ENCODE data around the gene TMEM213. TPM values are rescaled to one million over a fixed set of nuclear protein-coding genes. Genes with fewer than 3 reads are reported as not detected.

The TMEM213 gene
- total RNA-seq, 1 experiment from 2014 or later = not detected

DNA sequence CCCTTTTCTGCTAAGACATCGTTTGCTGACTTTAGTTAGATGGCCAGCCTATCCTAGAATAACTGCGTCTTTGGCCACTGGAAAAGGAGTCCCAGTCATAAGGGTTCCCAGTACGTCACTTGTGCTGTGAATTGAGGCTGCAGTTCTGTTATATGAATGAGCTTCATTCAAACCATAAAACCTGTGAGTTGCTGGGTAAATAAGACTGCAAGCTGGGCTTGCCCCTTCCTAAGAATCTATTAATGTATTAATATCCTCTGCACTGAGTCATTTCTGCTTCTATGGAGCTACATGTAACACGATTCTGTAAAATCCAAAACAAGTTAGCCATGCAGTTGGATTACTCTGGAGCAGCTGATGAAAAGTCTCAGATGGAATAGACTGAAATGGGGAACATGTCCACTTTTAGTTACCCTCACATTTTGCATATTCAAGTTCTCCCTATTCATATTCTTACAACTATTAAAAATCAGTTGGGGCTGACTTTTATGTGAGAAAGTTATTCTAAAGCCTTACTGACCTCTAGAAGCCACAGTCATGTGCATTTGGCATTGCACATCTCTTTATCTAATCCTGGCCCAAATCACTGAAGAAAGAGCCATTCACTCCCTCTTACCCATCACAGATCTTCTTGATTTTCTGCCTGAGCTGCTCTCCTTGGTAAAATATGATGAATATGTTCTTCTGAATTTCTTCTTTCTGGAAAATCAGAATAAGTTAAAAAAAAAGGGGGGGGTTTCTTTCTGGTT is 41.8 kb upstream of the TMEM213 start (continued):
- TF ChIP-seq, protein P1, sequence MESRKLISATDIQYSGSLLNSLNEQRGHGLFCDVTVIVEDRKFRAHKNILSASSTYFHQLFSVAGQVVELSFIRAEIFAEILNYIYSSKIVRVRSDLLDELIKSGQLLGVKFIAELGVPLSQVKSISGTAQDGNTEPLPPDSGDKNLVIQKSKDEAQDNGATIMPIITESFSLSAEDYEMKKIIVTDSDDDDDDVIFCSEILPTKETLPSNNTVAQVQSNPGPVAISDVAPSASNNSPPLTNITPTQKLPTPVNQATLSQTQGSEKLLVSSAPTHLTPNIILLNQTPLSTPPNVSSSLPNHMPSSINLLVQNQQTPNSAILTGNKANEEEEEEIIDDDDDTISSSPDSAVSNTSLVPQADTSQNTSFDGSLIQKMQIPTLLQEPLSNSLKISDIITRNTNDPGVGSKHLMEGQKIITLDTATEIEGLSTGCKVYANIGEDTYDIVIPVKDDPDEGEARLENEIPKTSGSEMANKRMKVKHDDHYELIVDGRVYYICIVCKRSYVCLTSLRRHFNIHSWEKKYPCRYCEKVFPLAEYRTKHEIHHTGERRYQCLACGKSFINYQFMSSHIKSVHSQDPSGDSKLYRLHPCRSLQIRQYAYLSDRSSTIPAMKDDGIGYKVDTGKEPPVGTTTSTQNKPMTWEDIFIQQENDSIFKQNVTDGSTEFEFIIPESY (IDR thresholded peaks at IDR 0.05; ENCODE audit: extremely low read depth, insufficient replicate concordance, low read length) = no peak
- TF ChIP-seq POLR2A (IDR thresholded peaks at IDR 0.05; ENCODE audit: borderline replicate concordance, extremely low read depth, insufficient read depth, insufficient read length) (no peak), CBX3 (IDR thresholded peaks at IDR 0.05; ENCODE audit: low read depth) (no peak), EGR1 (IDR thresholded peaks at IDR 0.05; ENCODE audit: low read depth) (no peak), FOSL1 (IDR thresholded peaks at IDR 0.05; ENCODE audit: low read depth) (no peak), POLR2AphosphoS5 (IDR thresholded peaks at IDR 0.05; ENCODE audit: low read depth, low read length) (no peak), TCF7L2 (IDR thresholded peaks at IDR 0.05; ENCODE audit: borderline replicate concordance, extremely low read depth, insufficient read depth, insufficient read length) (no peak)
- TF ChIP-seq, protein P2, sequence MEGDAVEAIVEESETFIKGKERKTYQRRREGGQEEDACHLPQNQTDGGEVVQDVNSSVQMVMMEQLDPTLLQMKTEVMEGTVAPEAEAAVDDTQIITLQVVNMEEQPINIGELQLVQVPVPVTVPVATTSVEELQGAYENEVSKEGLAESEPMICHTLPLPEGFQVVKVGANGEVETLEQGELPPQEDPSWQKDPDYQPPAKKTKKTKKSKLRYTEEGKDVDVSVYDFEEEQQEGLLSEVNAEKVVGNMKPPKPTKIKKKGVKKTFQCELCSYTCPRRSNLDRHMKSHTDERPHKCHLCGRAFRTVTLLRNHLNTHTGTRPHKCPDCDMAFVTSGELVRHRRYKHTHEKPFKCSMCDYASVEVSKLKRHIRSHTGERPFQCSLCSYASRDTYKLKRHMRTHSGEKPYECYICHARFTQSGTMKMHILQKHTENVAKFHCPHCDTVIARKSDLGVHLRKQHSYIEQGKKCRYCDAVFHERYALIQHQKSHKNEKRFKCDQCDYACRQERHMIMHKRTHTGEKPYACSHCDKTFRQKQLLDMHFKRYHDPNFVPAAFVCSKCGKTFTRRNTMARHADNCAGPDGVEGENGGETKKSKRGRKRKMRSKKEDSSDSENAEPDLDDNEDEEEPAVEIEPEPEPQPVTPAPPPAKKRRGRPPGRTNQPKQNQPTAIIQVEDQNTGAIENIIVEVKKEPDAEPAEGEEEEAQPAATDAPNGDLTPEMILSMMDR (IDR thresholded peaks at IDR 0.05 in 2 of 3, conservative IDR thresholded peaks at IDR 0.05 in 1 of 3; ENCODE audit: borderline replicate concordance in 1 of 3, insufficient read depth in 1 of 3, low read depth in 2 of 3, low read length in 2 of 3) = no peak

DNA sequence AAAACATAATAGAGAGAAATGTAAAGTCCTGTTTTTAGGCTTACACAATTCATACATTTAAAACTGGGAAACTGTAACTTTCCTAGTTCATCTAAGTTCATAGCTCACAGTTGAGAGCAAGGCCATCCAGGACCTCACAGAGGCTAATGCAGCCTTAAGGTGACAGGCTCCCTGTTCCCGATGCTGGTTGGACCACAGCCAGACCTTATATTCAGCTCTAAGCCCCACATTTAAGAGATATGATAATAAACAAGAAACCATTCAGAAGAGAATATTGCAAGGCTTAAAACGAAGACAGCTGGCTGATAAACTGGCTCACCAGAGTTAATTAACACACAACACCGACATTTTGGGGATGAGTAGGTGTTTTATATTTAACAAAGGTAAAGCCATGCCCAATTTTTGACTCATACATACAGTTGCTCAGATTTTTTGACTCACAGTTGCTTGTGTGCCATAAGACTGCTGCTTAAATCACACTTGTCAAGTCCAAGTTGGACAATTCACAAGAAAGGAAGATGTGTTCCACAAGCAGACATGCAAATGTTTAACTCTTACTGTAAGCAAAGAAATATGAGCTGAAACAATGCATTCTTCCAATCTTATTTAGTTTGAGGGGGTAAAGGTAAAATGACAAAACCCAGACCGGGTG is 41.1 kb upstream of the TMEM213 start:
- no peak overlapping the region for H3K9ac ChIP-seq (ENCODE audit: low read length)
- no peaks in the 10 kb centered on the region for H4K20me1 ChIP-seq (ENCODE audit: insufficient read depth)
- H3K27ac ChIP-seq (ENCODE audit: low read depth, low read length) = no peak overlapping the region
- H3K4me2 ChIP-seq (ENCODE audit: low read length) = no peak overlapping the region
- no peak overlapping the region for H2AFZ ChIP-seq (ENCODE audit: low read depth, low read length, poor library complexity, severe bottlenecking)
- RAD21 ChIA-PET (ENCODE audit: low non-redundant PET in 1 of 2, low total read pairs in 2 of 2, uncharacterized antibody in 2 of 2, unreplicated experiment in 2 of 2) = no interaction called here
- H3K79me2 ChIP-seq (ENCODE audit: insufficient read depth, low read length) = no peaks in the 10 kb centered on the region
- no peaks in the 10 kb centered on the region for H3K9me2 ChIP-seq (ENCODE audit: insufficient read depth)
- CTCF ChIA-PET = no interaction called here
- no peaks in the 10 kb centered on the region for H3K27me3 ChIP-seq (ENCODE audit: insufficient read depth, low read length)
- ATAC-seq (no peak), DNase-seq (ENCODE audit: low read depth, low spot score) (no peak)
- H3K4me3 ChIP-seq (replicated peaks in 1 of 2; ENCODE audit: low read depth in 1 of 2, low read length in 2 of 2) = no peak overlapping the region
- peaks cover 6 to 23% of the 10 kb centered on the region in 2 experiments; a peak in 3 of 4 replicates for H3K4me1 ChIP-seq (ENCODE audit: control insufficient read depth in 1 of 2, insufficient read depth in 2 of 2, low read length in 2 of 2)
- H3K36me3 ChIP-seq (ENCODE audit: control insufficient read depth in 1 of 2, insufficient read depth in 2 of 2, low read length in 2 of 2) = no peaks in the 10 kb centered on the region
- intact Hi-C loops (cut with micrococcal nuclease) = no loop called here
- POLR2A ChIA-PET = no interaction called here
- BruUV-seq (replicated peaks) = no TSS peak
- no peaks in the 10 kb centered on the region for H3K9me3 ChIP-seq (ENCODE audit: control insufficient read depth in 1 of 2, insufficient read depth in 1 of 2, low read depth in 1 of 2, low read length in 2 of 2)
- no peak for TF ChIP-seq RAD21 (IDR thresholded peaks at IDR 0.05; ENCODE audit: low read depth)
- no peak for TF ChIP-seq YY1 (IDR thresholded peaks at IDR 0.05; ENCODE audit: extremely low read depth, insufficient replicate concordance, low read depth, low read length)
- TF ChIP-seq ZNF274 (IDR thresholded peaks at IDR 0.05; ENCODE audit: low read depth, low read length) = no peak
- no peak for TF ChIP-seq CEBPB (IDR thresholded peaks at IDR 0.05; ENCODE audit: low read depth)
- no peak for TF ChIP-seq SP1 (IDR thresholded peaks at IDR 0.05; ENCODE audit: low read depth)
- TF ChIP-seq ZFX (IDR thresholded peaks at IDR 0.05) = no peak
- no peak for TF ChIP-seq EGR1 (IDR thresholded peaks at IDR 0.05; ENCODE audit: low read depth)
- TF ChIP-seq, protein P3, sequence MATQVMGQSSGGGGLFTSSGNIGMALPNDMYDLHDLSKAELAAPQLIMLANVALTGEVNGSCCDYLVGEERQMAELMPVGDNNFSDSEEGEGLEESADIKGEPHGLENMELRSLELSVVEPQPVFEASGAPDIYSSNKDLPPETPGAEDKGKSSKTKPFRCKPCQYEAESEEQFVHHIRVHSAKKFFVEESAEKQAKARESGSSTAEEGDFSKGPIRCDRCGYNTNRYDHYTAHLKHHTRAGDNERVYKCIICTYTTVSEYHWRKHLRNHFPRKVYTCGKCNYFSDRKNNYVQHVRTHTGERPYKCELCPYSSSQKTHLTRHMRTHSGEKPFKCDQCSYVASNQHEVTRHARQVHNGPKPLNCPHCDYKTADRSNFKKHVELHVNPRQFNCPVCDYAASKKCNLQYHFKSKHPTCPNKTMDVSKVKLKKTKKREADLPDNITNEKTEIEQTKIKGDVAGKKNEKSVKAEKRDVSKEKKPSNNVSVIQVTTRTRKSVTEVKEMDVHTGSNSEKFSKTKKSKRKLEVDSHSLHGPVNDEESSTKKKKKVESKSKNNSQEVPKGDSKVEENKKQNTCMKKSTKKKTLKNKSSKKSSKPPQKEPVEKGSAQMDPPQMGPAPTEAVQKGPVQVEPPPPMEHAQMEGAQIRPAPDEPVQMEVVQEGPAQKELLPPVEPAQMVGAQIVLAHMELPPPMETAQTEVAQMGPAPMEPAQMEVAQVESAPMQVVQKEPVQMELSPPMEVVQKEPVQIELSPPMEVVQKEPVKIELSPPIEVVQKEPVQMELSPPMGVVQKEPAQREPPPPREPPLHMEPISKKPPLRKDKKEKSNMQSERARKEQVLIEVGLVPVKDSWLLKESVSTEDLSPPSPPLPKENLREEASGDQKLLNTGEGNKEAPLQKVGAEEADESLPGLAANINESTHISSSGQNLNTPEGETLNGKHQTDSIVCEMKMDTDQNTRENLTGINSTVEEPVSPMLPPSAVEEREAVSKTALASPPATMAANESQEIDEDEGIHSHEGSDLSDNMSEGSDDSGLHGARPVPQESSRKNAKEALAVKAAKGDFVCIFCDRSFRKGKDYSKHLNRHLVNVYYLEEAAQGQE (IDR thresholded peaks at IDR 0.05; ENCODE audit: low read depth) = no peak
- TF ChIP-seq, protein P4, sequence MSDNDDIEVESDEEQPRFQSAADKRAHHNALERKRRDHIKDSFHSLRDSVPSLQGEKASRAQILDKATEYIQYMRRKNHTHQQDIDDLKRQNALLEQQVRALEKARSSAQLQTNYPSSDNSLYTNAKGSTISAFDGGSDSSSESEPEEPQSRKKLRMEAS (IDR thresholded peaks at IDR 0.05) = no peak
- no peak for TF ChIP-seq ELF1 (IDR thresholded peaks at IDR 0.05; ENCODE audit: borderline replicate concordance, low read depth)
